GM18861 (cell line): ENCODE measurements around the gene RNF220.

Experiments
- ATAC-seq: cut with Tn5 transposase; IDR thresholded peaks from one replicate; pipeline ENCODE4 v1.9.1; 2021; ENCODE audit not compliant: unreplicated experiment

Gene RNF220

DNA sequence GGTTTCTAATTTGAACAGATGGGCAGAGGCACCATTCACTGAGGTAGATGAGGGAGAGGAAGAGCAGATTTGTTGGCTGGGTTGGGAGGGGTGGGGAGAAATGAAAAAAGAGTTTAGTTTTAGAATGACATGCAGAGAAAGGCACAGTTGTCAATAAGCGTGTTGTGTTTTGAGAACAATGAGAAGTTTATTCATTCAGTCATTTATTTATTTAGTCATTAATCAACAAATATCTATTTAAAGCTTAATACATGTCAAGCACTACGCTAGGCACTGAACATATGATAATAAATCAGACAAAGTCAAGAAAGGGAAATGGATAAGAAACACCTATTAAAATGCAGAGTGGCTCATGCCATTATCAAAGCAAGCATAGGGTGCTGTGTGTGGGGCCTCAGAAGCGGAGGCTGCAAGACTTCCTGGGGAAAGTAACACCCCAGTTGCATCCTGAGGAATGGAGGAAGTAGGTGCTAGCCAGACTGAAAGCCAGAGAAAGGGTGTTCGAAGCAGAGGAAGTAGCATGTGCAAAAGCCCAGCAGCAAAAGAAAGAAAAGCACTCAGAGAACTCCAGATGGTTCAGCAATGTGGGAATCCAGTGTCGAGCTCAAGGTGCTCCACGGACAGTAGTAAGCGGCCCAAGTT, 114.1 kb downstream of the RNF220 start:
- no peak for ATAC-seq

DNA sequence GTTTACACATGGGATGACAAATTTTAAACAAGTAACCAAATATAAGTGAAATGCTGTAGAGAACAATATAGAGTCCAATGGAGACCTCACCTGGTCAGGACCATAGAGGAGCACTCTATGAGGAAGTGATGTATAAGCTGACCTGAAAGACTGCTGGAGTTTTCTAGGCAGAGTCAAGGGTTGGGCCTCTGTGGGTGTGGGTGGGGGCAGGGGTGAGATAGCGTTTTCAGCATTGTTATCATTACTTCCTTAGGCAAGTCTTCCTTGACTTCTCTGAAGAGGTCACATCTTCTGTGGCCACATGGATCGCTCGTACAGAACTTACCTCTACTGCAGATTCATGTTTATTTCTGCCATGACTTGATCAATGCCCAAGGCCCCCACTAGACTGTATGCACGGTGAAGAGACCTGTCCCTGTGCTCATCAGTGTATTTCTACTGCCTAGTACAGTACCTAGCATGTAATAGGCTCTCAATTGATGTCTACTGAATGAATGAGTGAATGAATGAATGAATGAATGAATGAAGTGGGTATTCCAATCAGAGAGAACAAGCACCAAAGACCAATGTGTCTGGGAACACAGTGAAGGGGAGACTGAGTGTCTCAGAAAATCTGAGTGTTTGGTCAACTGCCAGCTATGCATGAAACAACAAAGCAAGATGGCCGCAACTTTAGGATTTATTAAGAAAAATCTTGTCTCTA, 116.5 kb downstream of the RNF220 start:
- ATAC-seq, result no peak

DNA sequence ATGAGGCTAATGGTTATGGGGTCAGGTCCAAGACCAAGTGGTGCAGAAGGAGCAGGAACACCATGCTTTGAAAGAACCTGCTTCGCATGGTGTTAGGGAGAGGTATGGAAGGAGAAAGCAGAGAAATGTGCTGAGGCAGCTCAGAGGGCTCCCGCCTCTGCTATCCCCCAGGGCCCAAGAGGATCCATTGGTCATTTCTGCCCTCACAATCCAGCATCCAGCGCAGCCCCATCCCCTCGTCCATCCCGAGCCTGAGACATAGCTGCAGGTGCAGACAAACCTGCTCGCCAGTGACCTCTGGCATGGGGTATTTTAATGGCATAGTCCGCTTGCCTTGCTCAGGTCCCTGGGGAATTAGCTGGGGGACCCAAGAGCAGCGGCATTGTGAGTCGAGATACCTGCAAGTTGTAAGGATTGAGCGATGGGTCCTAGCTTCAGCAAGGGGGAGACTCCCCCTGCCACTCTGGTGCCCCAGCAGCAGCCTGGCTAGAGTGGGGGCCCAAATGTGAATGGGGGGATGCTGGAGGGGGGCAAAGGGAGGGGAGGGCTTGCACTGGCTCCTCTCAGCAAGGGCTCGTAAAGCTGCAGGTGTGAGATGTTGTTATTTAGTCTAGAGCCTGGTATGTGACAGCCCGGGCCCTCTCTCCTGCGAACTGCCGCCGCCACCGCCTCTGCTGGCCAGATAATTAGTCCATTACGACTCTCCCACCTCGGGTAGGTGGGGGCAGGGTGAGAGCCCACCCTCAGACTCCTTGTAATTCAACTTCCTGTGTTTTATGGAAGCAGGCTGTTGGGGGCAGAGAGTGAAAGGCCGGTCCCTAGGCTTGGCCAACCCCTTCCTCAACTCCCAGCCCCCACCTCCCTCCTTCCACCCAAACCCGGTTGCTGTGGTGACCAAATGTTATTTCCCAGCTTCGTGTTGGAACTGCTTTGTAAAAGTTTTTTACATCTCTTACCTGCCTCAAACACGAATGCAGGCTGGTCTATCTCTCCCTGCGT, 118.8 kb downstream of the RNF220 start:
- ATAC-seq, result no peak

DNA sequence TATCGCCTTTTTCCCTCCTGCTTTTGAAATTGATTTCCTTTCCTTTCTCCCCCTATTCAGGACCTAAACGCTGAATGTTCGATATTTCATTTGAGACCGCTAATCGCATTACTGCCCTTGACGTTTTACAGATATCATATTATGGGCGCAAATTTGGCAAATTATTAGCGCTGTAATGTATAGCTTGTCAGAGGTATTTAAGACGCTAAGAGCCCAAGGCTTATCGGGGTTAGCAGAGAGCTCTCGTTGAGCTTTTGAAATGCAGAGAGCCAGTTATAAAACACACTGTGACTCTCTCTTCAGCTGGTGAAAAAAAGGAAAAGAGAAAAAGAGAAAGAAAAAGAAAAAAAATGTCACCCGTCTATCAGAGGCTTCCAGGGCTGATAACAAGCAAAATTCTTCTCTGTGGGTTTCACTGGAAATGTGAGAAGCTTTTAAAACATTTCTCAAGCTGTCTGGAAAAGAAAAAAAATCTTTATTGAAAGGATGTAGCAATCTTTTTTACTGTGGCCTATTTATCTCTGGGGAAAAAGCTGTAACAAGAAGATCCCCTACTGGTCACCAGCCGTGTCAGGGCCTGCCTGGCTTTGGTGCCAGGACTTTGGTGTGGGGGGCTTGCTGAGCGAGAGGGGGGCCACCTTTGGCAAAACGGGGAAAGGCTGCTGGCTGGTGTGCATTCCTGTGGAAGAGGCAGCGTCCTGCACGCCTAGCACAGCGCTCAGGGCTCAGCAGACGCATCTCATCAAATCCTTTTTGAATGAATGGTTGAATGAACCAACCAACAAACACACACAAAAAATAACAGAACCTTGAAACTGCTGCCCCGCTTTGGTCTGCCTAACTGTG, 119.8 kb downstream of the RNF220 start:
- no peak for ATAC-seq

DNA sequence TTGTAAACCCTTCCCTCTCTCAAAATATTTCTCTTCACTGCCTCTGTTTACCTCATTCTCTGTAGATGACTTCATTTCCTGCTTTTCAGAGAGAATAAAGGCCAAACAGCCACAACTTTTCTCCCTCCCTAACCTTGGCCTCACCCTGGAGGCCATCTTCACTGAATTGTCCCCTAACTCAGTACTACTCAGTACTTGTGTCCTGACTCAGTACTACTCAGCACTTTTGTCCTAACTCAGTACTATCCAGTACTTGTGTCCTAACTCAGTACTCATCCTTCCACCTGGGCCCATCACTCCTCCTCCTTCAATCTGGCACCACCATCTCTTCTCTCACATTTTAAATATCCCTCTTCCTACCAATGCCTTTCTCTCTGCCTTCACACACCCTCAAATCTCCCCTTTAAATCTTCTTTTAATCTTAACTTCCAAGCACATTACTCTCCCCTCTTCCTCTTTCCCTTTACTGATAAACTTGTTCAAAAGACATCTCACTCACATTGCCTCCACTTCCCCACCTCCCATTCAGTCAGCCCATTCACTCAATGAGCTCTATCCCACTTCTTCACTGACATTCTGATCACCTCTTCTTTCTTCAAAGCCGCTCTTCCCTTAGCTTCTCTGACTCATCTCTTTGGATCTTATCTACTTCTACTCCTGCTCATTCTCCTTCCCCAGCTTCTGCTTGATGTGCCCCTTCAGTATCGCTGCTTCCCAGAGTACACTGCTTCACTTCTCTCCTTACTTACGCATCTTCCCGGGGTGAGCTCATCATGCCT, 121.4 kb downstream of the RNF220 start:
- no peak for ATAC-seq

DNA sequence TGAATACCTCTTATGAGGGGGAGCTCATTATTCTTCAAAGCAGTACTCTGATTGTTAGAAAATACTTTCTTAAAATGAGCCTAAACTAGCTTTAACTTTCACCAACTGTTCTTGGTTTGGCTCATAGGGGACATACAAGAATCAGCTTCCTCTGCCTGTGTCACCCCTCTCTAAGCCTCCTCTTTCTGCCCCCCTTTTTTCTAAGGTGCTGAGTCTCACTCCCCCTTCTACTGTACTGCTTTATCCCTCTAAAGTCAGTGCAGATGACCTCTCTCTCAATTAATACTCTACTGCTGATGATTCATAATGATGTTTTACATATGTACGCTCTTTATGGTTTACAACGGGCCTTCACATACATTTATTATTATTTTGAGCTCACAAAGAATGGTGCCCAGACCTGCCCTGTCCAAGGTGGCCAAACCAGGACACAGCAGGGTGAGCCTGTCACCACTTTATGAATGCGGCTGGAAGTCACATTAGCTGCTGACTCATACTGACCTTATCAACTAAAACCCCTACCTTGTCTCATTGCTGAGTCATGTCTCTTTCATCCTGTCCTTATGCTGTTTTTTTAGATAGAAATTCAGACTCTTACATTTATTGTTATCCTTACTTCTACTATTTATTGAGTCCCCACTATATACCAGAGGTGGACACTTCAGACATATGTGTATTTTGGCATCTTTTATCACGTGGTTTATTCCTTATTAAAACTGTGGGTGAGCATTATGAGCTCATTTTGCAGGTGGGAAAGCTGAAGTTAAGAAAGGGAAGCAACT, 126.9 kb downstream of the RNF220 start:
- peak; percentile 60 for ATAC-seq

DNA sequence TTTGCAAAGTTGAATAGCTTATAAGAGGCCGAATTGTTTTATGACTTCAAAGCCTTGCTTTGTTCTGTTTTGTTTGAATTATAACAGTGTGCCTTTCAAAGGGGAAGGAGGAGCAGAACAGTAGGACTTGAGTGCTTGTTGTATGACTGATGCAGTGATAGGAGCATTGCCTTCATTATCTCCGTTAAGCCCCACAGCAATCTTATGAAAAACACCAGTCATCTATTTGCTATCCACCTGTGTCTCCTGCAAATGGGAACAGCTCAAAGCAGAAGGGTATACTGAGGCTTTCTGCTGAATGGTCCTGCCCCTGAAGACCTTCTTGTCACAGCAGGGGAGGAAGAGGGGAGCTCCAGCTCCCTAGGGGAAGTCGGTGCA, 127.5 kb downstream of the RNF220 start:
- no peak for ATAC-seq

DNA sequence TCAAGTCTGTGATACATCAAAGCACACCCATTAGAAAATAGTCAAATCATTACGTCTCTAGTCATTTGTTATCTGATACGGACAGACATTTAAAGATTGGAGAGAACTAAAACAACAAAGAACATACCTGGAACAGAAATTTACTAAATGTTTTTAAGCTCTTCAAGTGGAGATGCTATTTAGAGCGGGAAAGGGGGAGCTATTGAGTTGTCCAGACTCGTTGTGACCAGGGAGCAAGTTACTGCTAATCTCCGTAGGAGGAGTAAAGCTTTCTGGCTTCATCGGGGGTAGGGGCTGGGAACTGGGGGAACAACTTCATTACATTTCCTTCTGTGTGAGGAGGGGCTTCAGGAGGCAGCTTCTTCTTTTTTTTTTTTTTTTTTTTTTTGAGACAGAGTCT, 129.7 kb downstream of the RNF220 start:
- no peak for ATAC-seq

DNA sequence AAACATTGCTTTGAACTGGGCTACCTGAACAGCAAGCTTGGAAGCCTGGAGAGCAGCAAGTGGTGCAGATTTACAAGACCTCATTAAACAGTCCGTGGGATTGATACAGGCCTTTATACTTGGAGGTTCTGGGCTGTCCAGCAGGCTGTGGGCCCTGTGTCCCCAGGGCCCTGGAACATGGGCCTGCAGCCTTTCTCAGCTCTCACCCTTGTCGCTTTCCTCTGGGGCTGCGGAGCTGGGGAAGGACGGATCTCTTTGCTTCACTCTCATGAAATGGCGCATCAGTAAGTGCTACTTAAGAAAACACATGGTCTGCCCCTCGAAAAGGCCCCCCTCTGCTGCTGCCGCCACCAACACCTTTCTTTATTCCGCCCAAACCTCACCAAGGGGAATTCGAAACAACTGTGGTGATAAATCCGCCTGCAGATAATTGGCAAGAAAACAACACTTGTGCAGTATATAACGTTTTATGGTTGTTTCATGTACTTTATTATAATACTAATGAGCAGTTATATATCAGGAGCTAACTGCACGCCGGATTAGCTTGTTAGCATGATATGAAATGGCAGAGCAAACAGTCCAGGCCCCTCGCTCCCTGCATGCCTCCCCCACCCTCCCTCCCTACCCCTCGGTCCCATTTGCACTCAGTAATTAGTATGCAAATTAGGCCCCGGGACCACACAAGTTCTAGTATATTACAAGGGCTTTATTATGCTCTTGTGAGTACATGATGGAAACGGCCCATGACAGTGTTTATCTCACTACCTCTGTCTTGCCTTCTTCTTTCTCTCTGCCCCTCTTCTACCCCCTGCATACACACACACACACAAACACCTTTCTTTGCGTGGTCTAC, 131.5 kb downstream of the RNF220 start:
- no peak for ATAC-seq

DNA sequence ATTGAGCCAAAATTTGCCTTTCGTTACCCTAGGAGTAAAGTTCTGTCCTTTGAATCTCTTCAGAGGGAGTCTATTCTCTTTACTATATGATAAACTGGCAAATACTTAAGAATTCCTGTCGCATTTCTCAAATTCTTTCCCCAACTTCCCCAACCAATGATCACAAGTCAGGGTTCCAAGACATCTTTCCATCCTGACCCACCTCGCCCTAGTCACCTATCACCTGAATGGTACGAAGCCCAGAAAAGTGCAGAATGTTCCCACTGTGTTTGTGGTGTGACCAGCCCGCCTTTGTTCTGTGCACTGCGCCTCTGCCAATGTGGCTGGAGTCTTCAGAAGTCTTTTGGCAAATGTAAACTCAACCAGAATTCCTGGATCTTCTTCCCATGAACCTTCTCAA, 132.5 kb downstream of the RNF220 start:
- ATAC-seq, result no peak

DNA sequence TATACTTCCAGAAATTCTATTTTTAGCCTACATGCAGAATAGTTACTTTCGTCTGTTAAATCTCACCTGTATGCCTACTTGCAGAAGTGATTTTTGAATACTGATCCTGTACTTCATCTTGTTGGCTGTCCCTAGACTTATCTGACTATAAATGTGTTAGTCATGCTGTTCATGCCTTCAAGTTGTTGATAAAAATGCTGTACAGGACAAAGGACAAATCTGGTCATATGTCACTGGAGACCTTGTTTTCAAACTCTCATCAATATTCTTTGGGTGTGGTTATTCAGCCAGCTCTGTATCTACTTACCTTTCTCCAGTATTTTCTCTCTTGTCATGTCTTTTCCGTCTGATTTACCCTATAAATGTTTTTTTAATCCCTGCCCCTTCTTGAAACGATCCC, 132.9 kb downstream of the RNF220 start:
- no peak for ATAC-seq

DNA sequence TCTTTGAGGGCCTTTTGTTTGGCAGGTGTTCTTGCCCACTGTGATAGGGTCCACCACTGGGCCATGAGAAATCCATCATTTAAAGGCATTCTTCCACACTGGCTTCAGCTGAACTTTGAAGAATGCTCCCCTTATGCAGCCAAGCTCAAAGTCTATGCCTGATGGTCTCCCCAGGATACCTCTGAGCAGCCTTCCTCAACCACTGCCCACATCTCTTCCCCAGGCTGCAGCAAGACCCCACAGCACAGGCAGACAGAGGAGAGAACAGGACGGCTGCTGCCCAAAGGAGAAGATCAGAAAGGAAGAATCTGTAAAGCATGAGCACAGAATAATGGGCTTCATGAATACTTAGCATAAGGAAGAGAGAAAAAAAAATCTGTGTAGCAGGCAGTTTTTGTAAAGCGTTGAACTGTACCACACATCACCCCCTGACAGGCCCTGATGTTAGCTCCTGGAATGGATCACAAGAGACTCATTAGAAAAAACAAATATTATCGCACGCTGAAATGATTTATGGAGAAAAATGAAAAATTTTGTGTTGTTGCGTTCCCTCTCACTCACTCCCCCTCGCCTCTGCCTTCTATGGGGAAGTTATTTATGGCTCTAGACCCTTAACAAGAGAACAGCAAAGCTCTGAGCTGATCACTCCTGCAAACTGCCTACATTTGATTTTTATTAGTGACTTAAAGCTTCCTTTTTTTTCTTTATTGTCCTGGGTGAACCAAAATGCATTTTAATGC, 135.1 kb downstream of the RNF220 start:
- no peak for ATAC-seq

DNA sequence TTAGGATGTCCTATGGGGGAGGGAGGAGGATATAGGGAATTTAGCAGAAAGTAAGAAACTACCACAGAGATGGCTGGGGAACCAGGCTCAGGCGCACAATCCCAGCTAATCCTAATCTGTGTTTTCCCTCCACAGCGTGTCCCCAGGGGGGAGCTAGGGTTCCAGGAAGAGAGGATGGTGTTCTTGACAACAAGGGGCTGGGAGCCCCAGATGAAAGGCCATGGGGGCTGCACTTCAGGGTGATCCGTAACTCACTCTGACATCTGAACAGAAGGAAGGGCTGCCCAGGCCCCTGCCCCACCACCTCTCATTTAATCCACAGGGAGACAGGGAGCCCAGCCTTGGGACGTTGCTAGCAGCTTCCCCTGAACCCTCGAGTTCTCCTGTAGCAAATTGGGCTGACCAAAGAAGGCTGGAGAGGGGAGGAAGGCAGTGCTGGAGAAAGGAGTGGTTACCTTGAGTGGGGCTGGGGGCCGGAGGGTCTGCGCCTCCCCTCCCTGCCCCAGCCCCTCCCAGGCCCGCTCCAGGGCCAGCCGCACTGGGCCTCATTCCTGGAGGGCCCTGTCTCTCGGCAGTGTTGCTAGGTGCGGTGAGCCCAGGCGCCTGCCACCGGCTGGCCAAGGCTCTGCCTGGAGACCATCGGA, 137.5 kb downstream of the RNF220 start:
- no peak for ATAC-seq

DNA sequence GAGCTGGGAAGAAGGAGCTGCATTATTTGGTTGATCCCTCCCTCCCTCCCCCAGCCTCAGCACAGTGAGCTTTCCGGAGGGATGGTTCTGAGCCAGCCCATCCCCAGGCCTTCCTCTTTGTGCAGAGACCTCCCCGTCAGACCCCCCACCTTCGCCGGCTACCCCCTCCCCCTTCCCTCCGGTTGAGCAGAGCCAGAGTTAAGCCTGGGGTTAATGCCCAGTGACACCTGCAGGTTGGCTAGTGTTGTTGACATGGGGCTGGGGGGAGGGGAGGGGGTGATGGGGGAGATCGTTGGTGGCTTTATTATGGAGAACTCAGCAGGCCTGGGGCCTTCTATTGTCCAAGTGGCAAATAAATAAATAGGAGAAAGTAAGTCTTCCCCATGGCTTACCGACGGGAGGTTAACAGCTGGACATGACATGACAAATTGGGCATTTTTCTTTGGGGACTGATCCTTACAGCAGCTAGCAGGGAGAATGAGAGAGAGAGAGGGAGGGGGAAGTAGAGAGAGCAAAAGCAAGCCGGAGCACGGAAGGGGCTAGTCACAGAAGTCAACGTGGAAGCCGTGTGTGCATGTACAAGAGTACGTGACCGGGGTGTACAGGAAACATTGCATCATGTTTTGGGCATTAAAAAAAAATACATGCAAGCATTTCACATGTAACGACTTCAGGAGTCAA, 138.1 kb downstream of the RNF220 start:
- no peak for ATAC-seq

DNA sequence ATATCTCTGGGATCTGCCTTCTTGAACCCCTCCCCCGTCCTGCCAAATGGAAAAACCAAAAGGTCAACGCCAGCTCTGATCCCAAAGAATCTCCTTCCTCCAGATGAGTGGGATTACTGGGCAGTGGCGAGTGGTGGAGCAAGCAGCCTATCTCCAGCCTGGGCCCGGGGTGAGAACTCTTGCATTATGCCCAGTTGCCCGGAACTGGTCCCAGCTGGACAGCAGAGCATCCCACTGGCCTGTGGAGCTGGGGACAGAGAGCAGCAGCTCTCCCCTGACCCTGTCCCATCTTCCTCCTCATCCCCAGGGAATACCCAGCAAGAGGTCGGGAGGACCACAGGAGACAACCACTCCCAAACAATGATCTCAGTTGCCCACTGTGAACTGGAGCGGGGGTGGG, 138.7 kb downstream of the RNF220 start:
- no peak for ATAC-seq

DNA sequence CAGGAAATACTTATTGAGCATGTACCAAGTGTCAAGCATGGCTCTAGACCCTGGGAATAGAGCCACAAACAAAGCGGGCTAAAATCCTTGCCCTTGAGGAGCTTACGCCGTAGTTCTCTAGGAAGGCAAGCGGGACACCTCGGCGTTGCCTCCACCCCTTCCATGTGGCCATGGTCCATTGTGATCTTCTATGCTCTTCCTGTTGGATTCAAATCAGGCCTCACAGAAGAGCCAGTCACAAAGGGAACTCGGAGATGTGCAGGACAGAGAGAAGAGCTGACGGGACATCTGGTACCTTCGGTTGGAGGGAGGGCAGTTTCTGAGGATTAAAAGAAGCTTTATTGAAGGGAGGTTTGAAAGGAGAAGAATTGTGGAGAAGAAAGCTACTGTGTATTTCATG, 139.9 kb downstream of the RNF220 start:
- no peak for ATAC-seq

DNA sequence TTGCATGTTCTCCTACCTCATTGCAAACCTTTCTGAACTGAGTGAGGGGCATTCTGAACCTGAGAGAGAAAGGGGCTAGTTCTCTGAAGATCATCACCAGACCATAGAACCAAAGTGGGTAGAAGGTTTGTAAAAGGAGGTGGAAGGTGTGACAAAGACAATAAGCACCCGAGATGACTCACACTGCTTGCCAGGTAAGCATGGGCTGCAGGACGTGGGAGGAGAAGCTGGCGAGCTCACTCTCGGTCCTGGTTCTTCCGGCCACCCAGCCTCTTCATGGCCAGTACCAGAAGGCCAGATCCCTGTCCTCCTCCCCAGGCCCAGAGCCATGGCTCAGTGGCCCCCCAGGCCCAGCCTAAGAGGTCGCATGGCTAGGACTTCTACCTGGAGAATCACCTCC, 140.9 kb downstream of the RNF220 start:
- no peak for ATAC-seq
